Kidney (tissue), 14 donors: ENCODE results near the gene HM13. TPM values are rescaled to one million over a fixed set of nuclear protein-coding genes. Genes with fewer than 3 reads are reported as not detected.

ENCODE experiments used
- DNase-seq, 5 donors: peaks; one replicate each; pipeline ENCODE4 v3.0.0-alpha.2; 2013 to 2020
- FAIRE-seq: peaks from 2 replicates; lab custom pipeline; 2012; peaks lifted over from hg19 to GRCh38; lab: Jason Lieb, UNC
- H3K27ac ChIP-seq, 2 donors: one replicate each; pipeline ENCODE4 v1.7.0; 2013; ENCODE audit warnings: low read depth in 2 of 2, low read length in 2 of 2, inconsistent platforms in 1 of 2
- H3K27me3 ChIP-seq: one replicate; pipeline ENCODE4 v1.7.1; 2013; ENCODE audit warnings: low read length, inconsistent platforms; ENCODE audit not compliant: control insufficient read depth, insufficient read depth
- H3K36me3 ChIP-seq, 3 donors: one replicate each; pipeline versions ENCODE4 v1.7.0 to v1.7.1; 2013; ENCODE audit warnings: low read length in 3 of 3, control low read depth in 1 of 3, inconsistent platforms in 1 of 3; ENCODE audit not compliant: insufficient read depth in 3 of 3, control insufficient read depth in 2 of 3
- H3K4me1 ChIP-seq, 3 donors: one replicate each; pipeline versions ENCODE4 v1.7.0 to v1.7.1; 2013; ENCODE audit warnings: low read length in 3 of 3, inconsistent platforms in 1 of 3, low read depth in 1 of 3; ENCODE audit not compliant: control insufficient read depth in 2 of 3, insufficient read depth in 2 of 3
- H3K4me3 ChIP-seq, 3 donors: one replicate each; pipeline versions ENCODE4 v1.7.0 to v1.8.1; 2013; ENCODE audit warnings: low read length in 3 of 3, control low read depth in 1 of 3, inconsistent platforms in 1 of 3
- H3K9ac ChIP-seq, 3 donors: one replicate each; pipeline versions ENCODE4 v1.7.0 to v1.7.1; 2013; ENCODE audit warnings: low read length in 3 of 3, control low read depth in 1 of 3, inconsistent platforms in 1 of 3
- H3K9me3 ChIP-seq, 3 donors: one replicate each; pipeline versions ENCODE4 v1.7.0 to v1.7.1; 2013; ENCODE audit warnings: low read length in 3 of 3, control low read depth in 1 of 3, inconsistent platforms in 1 of 3; ENCODE audit not compliant: control insufficient read depth in 2 of 3, insufficient read depth in 1 of 3
- intact Hi-C: fragments of 100-400 bp; cut with DNase I; formaldehyde crosslinking; loops from one replicate; pipeline ENCODE4 v1.11.1; 2022
- polyA plus RNA-seq: library from polyadenylated mRNA; stranded (reverse); fragments of 350-450 nt; fragmentation: Illumina TruSeq; extraction: RNeasy Lipid Tissue Mini Kit (QIAGEN cat#74804); gene quantifications from one replicate; pipeline ENCODE4 v1.2.3, GENCODE V29; 2014; ENCODE audit warnings: low read depth, low replicate concordance; ENCODE audit not compliant: insufficient read depth
- total RNA-seq: library from RNA; stranded (reverse); fragmentation: NEBNext Ultra II Directional; extraction: Animal tissue kit (Norgen Biotek cat#: 25700); gene quantifications from one replicate; pipeline ENCODE4 v1.2.1, GENCODE V29; 2021
- TF ChIP-seq, protein P1 (sequence below): IDR thresholded peaks from 3 replicates; pipeline ENCODE4 v1.5.1; 2012; ENCODE audit warnings: mild to moderate bottlenecking, moderate library complexity, borderline replicate concordance; ENCODE audit not compliant: insufficient read depth; ENCODE audit errors: extremely low read depth
- donor health status: control.
- donor health status: control.
- donor health status: control.
- donor health status: control.
- donor health status: control.
- donor health status: DM: yes; HTN: yes; CAD: no.
- donor health status: Normal renal cell carcinoma (clear cell type).

HM13 gene
- total and polyA plus RNA-seq, 2 donors from 2014 or later, result 154 to 174 TPM

DNA sequence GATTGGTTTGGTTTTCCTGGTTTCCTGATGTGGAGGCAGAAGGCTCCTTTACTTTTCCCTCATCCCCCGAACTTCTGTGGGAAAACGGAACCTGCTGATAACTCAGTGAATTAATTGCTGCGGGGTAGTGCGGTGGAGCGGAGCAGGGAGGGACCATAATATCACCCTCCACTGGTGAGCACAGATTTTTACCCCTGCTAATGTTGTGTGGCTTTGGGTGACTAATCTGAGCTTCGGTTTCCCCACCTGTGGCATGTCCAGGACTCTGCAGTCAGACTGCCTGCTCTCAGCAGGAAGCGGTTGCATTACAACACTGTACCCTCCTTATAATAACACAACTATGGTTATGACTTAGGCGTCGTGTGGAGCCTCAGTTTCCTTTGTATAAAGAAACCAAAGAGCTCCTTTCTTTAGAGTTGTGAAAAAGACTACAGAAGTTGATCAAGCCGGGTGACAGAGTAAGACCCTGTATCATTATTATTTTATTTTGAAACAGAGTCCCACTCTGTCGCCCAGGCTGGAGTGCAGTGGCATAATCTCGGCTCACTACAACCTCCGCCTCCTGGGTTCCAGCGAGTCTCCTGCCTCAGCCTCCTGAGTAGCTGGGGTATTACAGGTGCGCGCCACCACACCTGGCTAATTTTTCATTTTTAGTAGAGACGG lies 88.7 kb downstream of the HM13 start:
- Histone ChIP-seq H3K4me3 (no peak overlapping the region), H3K36me3 (no peaks in the 10 kb centered on the region), H3K27me3 (no peaks in the 10 kb centered on the region), H3K27ac (peak overlapping the region; percentile 14 to 33), H3K9me3 (no peaks in the 10 kb centered on the region), H3K9ac (peak overlapping the region in 1 of 3 donors; percentile 2), H3K4me1 (peaks cover 0 to 9% (median 8%) of the 10 kb centered on the region in 3 donors)
- DNase-seq (peak in 3 of 5 donors; percentile 37 to 69 (median 67)), FAIRE-seq (no peak)
- intact Hi-C loops, result no loop called here
- TF ChIP-seq, protein P1, sequence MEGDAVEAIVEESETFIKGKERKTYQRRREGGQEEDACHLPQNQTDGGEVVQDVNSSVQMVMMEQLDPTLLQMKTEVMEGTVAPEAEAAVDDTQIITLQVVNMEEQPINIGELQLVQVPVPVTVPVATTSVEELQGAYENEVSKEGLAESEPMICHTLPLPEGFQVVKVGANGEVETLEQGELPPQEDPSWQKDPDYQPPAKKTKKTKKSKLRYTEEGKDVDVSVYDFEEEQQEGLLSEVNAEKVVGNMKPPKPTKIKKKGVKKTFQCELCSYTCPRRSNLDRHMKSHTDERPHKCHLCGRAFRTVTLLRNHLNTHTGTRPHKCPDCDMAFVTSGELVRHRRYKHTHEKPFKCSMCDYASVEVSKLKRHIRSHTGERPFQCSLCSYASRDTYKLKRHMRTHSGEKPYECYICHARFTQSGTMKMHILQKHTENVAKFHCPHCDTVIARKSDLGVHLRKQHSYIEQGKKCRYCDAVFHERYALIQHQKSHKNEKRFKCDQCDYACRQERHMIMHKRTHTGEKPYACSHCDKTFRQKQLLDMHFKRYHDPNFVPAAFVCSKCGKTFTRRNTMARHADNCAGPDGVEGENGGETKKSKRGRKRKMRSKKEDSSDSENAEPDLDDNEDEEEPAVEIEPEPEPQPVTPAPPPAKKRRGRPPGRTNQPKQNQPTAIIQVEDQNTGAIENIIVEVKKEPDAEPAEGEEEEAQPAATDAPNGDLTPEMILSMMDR, result no peak

DNA sequence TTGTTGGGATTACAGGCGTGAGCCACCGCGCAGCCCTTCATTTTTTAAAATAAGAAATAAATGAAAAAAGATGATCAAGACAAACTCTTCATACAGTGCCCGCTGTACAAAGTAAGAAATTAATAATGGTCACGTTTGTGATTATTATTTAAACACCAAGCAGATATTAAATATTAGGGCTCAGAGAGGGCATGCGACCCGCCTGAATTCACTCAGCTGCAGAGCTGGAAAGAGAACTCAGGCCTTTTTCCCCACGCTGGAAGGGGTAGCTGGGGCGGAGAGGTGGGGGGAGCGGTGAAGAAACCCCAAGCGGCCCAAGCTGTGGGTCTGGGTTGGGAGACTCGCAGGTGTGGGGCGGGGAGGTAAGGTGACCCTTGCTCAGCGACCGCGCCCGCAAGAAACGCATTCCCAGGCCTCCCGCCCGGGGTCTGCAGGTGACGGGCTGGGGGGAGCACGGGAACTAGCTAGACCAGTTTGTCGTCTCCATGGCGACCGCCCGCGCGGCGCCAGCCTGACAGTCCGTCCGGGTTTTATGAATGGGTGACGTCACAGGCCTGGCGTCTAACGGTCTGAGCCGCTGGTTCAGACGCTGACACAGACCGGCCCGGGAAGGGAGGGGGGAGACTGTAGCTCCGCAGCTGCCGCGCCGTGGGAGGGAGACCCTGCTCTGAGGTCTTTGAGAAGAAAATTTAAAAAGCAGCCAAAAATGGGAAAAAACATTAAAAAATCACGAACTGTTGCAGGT lies 89.8 kb downstream of the HM13 start:
- intact Hi-C loops, result no loop called here
- peak overlapping the region; percentile 61 to 92 (median 91) for H3K9ac ChIP-seq
- no peaks in the 10 kb centered on the region for H3K36me3 ChIP-seq
- H3K9me3 ChIP-seq, result no peaks in the 10 kb centered on the region
- DNase-seq (peak; percentile 99 to 100 (median 99)), FAIRE-seq (no peak)
- H3K27me3 ChIP-seq, result no peaks in the 10 kb centered on the region
- TF ChIP-seq, protein P1, result no peak
- peak overlapping the region; percentile 65 to 95 (median 85) for H3K4me3 ChIP-seq
- peak overlapping the region; percentile 93 to 94 for H3K27ac ChIP-seq
- H3K4me1 ChIP-seq, result peaks cover 1 to 14% (median 12%) of the 10 kb centered on the region in 3 donors

DNA sequence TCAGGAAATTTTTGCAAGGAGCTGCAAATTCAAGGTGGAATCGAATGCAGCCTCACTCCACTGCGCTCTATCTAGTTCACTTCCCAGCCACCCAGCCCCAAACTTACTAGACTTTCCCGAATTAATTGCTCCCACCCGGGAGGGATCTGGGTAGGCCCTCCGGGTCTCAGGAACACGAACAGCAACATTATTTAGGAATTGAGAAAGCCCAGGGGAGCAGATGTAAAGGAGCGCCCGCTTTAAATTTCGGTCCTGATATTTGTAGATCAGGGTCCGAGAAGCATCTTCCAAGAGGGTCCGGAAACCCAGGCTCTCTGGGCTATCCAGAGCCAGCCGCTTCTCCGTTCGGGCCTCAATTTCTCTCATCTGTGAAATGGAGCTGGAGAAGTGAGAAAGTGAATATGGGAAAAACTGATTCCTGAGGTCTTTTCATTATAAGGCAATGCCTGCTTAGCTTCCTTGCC lies 90.4 kb downstream of the HM13 start:
- Histone ChIP-seq H3K4me1 (peaks cover 4 to 14% (median 13%) of the 10 kb centered on the region in 3 donors), H3K9me3 (no peaks in the 10 kb centered on the region), H3K27me3 (no peaks in the 10 kb centered on the region), H3K27ac (peak overlapping the region; percentile 93 to 94), H3K4me3 (peak overlapping the region; percentile 65 to 95 (median 85)), H3K9ac (peak overlapping the region; percentile 61 to 92 (median 91)), H3K36me3 (no peaks in the 10 kb centered on the region)
- no peak for DNase-seq
- FAIRE-seq, result no peak
- intact Hi-C loops, result no loop called here
- TF ChIP-seq, protein P1, result no peak
